ENCODE data around the gene TBC1D5. TPM values are rescaled to one million over a fixed set of nuclear protein-coding genes. Genes with fewer than 3 reads are reported as not detected.
"Not testable (repeated sequence)": the region's sequence is repeated elsewhere in the genome, so short reads cannot be mapped to it uniquely, and the experiment has no call there.

The TBC1D5 gene
- total RNA-seq, 4 donors from 2014 or later = 29.2 to 114 (median 53.4) TPM

GRCh38 chr3:17352620-17353019 is 389.8 kb downstream of the TBC1D5 start:
- no peaks in the 10 kb centered on the region for H3K4me1 ChIP-seq
- H3K27me3 ChIP-seq = no peaks in the 10 kb centered on the region
- no peaks in the 10 kb centered on the region for H3K9me3 ChIP-seq
- no peaks in the 10 kb centered on the region for H3K36me3 ChIP-seq
- TF ChIP-seq CTCF (IDR thresholded peaks at IDR 0.05) (no peak), POLR2A (IDR thresholded peaks at IDR 0.05) (no peak)
- no peak overlapping the region for H3K27ac ChIP-seq
- DNase-seq = no peak
- H3K4me3 ChIP-seq = no peak overlapping the region

DNA sequence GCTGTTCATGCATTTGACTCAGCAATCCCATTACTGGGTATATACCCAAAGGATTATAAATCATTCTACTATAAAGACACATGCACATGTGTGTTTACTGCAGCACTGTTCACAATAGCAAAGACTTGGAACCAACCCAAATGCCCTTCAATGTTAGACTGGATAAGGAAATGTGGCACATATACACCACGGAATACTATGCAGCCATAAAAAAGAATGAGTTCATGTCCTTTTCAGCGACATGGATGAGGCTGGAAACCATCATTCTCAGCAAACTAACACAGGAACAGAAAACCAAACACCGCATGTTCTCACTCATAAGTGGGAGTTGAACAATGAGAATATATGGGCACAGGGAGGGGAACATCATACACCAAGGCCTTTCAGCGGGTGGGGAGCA is 391.2 kb downstream of the TBC1D5 start:
- H3K36me3 ChIP-seq, H3K4me1 ChIP-seq, DNase-seq: not testable (repeated sequence)

GRCh38 chr3:17349093-17349492 is 393.3 kb downstream of the TBC1D5 start:
- H3K27me3 ChIP-seq = no peaks in the 10 kb centered on the region
- no peak overlapping the region for H3K4me3 ChIP-seq
- TF ChIP-seq CTCF (IDR thresholded peaks at IDR 0.05) (no peak), POLR2A (IDR thresholded peaks at IDR 0.05) (no peak)
- H3K9me3 ChIP-seq = no peaks in the 10 kb centered on the region
- DNase-seq = no peak
- no peak overlapping the region for H3K27ac ChIP-seq
- H3K4me1 ChIP-seq = no peaks in the 10 kb centered on the region
- no peaks in the 10 kb centered on the region for H3K36me3 ChIP-seq

More for the DNA sequence above, 391.2 kb downstream of the TBC1D5 start:
- not testable (repeated sequence) for H3K9me3 ChIP-seq, H3K27ac ChIP-seq, H3K4me3 ChIP-seq, H3K27me3 ChIP-seq

- Histone ChIP-seq H3K4me1 (no peaks in the 10 kb centered on the region), H3K36me3 (no peaks in the 10 kb centered on the region), H3K27me3 (no peaks in the 10 kb centered on the region), H3K27ac (no peak overlapping the region), H3K9me3 (no peaks in the 10 kb centered on the region), H3K4me3 (no peak overlapping the region)
- TF ChIP-seq CTCF (IDR thresholded peaks at IDR 0.05) (no peak), POLR2A (IDR thresholded peaks at IDR 0.05) (no peak)
- DNase-seq = no peak
Observed at GRCh38 chr3:17342119-17342518, 400.3 kb downstream of the TBC1D5 start.

- Histone ChIP-seq H3K27ac (no peak overlapping the region), H3K9me3 (no peaks in the 10 kb centered on the region), H3K27me3 (no peaks in the 10 kb centered on the region), H3K4me1 (no peaks in the 10 kb centered on the region), H3K36me3 (no peaks in the 10 kb centered on the region), H3K4me3 (no peak overlapping the region)
- DNase-seq = no peak
- TF ChIP-seq POLR2A (IDR thresholded peaks at IDR 0.05) (no peak), CTCF (IDR thresholded peaks at IDR 0.05) (no peak)
Observed at GRCh38 chr3:17340693-17341092, 401.7 kb downstream of the TBC1D5 start.

DNA sequence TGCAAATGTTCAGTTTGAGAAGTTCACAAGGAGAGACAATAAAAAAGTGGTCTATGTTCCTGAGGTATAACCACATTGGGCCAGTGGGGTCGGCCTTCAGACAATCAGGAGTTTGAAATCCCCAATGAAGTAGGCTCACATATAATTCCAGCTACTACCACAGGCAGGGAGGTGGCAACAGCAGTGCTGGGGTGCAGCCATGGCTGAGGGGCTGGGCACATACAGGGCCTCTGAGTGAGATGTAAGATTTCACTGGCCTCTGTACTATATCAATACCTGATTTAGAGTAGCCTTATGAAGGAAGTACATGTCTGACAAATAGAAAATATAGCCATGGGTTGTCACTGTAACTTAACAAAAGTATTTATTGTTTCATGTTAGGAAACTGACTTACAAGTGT is 402.2 kb downstream of the TBC1D5 start:
- TF ChIP-seq POLR2A (IDR thresholded peaks at IDR 0.05) (no peak), CTCF (IDR thresholded peaks at IDR 0.05) (no peak)

More for the DNA sequence above, 402.2 kb downstream of the TBC1D5 start:
- Histone ChIP-seq H3K9me3 (no peaks in the 10 kb centered on the region), H3K4me3 (no peak overlapping the region), H3K27ac (no peak overlapping the region), H3K36me3 (no peaks in the 10 kb centered on the region), H3K27me3 (no peaks in the 10 kb centered on the region), H3K4me1 (no peaks in the 10 kb centered on the region)
- DNase-seq = no peak
